PC-9 (cell line): ENCODE data around the gene WDR37. TPM values are rescaled to one million over a fixed set of nuclear protein-coding genes. Genes with fewer than 3 reads are reported as not detected.

Source experiments
- BruUV-seq: library from RNA; stranded (reverse); fragments of 400-500 nt; replicated peaks from 2 replicates; lab custom pipeline; 2021; lab: Mats Ljungman, UMichigan
- CTCF ChIA-PET: fragments of 300-600 bp; sonication (Branson Sonifier 250); formaldehyde crosslinking; loops from one replicate; lab custom pipeline; 2022; ENCODE audit warnings: antibody characterized with exemption; lab: Charles Lee
- POLR2A ChIA-PET: fragments of 300-600 bp; sonication (Branson Sonifier 250); formaldehyde crosslinking; loops from one replicate; lab custom pipeline; 2022; ENCODE audit warnings: antibody characterized with exemption; ENCODE audit not compliant: unreplicated experiment; lab: Charles Lee
- DNase-seq, 2 experiments: peaks; one replicate each; pipeline versions ENCODE4 v3.0.0 to v3.0.0-alpha.2; 2015 to 2022; ENCODE audit warnings: mixed read lengths in 1 of 2
- H2AFZ ChIP-seq: fragments of 200-600 bp; sonication (generic); 2 replicates; pipeline ENCODE4 v1.8.1; 2017; ENCODE audit warnings: antibody characterized with exemption
- H3F3A ChIP-seq: fragments of 200-600 bp; sonication (generic); 2 replicates; pipeline ENCODE4 v1.8.1; 2017; ENCODE audit warnings: antibody characterized with exemption, mild to moderate bottlenecking, low read depth; ENCODE audit not compliant: insufficient read depth
- H3K27ac ChIP-seq: fragments of 200-600 bp; sonication (generic); 2 replicates; pipeline ENCODE4 v1.6.1; 2016; ENCODE audit warnings: mixed run types
- H3K27me3 ChIP-seq: fragments of 200-600 bp; sonication (generic); 2 replicates; pipeline ENCODE4 v1.6.1; 2016; ENCODE audit warnings: low read depth, mixed run types; ENCODE audit not compliant: insufficient read depth
- H3K36me3 ChIP-seq: fragments of 200-600 bp; sonication (generic); 2 replicates; pipeline ENCODE4 v1.6.1; 2016; ENCODE audit warnings: low read depth, mixed run types
- H3K4me1 ChIP-seq: fragments of 200-600 bp; sonication (generic); replicated peaks from 2 replicates; pipeline ENCODE4 v1.6.1; 2016; ENCODE audit warnings: mixed run types; ENCODE audit not compliant: insufficient read depth
- H3K4me2 ChIP-seq: fragments of 200-600 bp; sonication (generic); 2 replicates; pipeline ENCODE4 v1.6.1; 2017; ENCODE audit warnings: mixed run types
- H3K4me3 ChIP-seq: fragments of 200-600 bp; sonication (generic); 2 replicates; pipeline ENCODE4 v1.6.1; 2016; ENCODE audit warnings: mixed run types
- H3K79me2 ChIP-seq: fragments of 200-600 bp; sonication (generic); 2 replicates; pipeline ENCODE4 v1.6.1; 2017; ENCODE audit warnings: low read depth, mixed run types
- H3K9me2 ChIP-seq: fragments of 200-600 bp; sonication (generic); 2 replicates; pipeline ENCODE4 v1.8.1; 2017; ENCODE audit warnings: mild to moderate bottlenecking; ENCODE audit not compliant: insufficient read depth
- H3K9me3 ChIP-seq: fragments of 200-600 bp; sonication (generic); 2 replicates; pipeline ENCODE4 v1.8.1; 2016; ENCODE audit warnings: low read depth; ENCODE audit not compliant: insufficient read depth
- H4K20me1 ChIP-seq: fragments of 200-600 bp; sonication (generic); 2 replicates; pipeline ENCODE4 v1.8.1; 2017; ENCODE audit not compliant: insufficient read depth
- EZH2 ChIP-seq: fragments of 200-600 bp; sonication (generic); IDR thresholded peaks from 2 replicates; pipeline ENCODE4 v1.8.0; 2017; ENCODE audit warnings: antibody characterized with exemption, low read depth
- intact Hi-C: fragments of 100-400 bp; cut with micrococcal nuclease; formaldehyde crosslinking; loops from one replicate; pipeline ENCODE4 v1.10.0; 2022; ENCODE audit not compliant: unreplicated experiment
- total RNA-seq: library from RNA; stranded (reverse); gene quantifications from 2 replicates; pipeline ENCODE4 v1.2.3, GENCODE V29; 2021
- TF ChIP-seq, protein P1 (sequence below): fragments of 200-600 bp; sonication (generic); conservative IDR thresholded peaks from 2 replicates; pipeline ENCODE4 v1.6.1; 2017; ENCODE audit warnings: mixed run types, antibody characterized with exemption, mild to moderate bottlenecking, moderate library complexity

WDR37 gene
- total RNA-seq, 1 experiment from 2014 or later = 12.3 TPM

DNA sequence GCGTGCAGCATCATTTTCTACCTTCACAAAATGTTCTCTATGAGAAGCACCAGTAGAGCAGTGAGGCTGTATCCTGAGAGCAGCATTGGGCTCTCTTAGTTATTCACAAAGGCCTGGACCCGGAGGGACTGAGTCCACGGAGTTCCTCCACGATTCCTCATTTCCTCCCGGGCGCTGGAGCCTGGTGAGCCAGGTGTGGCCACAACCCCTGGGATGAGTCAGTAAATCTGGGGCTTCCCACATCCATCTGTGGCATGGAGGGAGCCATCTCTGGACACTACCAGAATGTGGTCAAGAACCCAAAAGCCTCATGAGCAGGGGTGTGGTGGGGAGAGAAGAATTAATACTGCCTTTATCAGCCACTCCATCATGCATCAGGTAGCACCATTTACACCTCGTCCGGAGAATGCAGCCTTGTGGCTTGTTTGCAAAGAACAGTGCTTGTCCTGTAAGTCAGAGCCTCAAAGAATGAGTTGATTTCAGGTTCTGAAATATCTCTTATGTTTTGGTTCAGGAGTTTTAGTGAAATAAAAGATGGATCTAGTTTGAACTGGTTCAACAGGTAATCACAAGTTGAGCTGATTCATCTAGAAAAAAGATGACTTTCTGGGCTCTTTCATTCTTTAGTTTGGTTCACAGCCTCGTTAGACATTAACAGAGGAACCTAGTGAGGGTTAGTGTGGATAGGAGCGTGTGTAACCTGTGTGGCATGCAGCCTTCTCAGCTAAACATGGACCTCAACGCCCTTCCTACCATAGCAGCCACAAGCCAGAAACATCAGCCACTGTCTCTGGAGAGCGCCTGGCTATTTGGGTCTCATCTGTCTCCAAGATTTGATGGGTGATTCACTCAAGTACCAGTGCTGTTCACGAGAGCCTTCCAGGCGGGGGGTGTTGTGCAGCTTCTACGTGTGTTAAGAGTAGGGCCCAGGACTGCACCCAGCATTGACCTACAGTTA is 95.2 kb downstream of the WDR37 start:
- Histone ChIP-seq H3K4me1 (no peaks in the 10 kb centered on the region), H3K9me3 (no peaks in the 10 kb centered on the region), H3K9me2 (no peaks in the 10 kb centered on the region), H3F3A (no peaks in the 10 kb centered on the region), H3K27ac (no peak overlapping the region), H2AFZ (no peak overlapping the region), H4K20me1 (no peaks in the 10 kb centered on the region), H3K79me2 (no peaks in the 10 kb centered on the region), H3K36me3 (no peaks in the 10 kb centered on the region), H3K4me3 (no peak overlapping the region), H3K4me2 (no peak overlapping the region), H3K27me3 (peaks cover 62% of the 10 kb centered on the region)
- CTCF ChIA-PET = no interaction called here
- TF ChIP-seq EZH2 = no peak
- TF ChIP-seq, protein P1, sequence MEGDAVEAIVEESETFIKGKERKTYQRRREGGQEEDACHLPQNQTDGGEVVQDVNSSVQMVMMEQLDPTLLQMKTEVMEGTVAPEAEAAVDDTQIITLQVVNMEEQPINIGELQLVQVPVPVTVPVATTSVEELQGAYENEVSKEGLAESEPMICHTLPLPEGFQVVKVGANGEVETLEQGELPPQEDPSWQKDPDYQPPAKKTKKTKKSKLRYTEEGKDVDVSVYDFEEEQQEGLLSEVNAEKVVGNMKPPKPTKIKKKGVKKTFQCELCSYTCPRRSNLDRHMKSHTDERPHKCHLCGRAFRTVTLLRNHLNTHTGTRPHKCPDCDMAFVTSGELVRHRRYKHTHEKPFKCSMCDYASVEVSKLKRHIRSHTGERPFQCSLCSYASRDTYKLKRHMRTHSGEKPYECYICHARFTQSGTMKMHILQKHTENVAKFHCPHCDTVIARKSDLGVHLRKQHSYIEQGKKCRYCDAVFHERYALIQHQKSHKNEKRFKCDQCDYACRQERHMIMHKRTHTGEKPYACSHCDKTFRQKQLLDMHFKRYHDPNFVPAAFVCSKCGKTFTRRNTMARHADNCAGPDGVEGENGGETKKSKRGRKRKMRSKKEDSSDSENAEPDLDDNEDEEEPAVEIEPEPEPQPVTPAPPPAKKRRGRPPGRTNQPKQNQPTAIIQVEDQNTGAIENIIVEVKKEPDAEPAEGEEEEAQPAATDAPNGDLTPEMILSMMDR = no peak
- no TSS peak for BruUV-seq
- intact Hi-C loops = no loop called here
- no peak for DNase-seq
- POLR2A ChIA-PET = no interaction called here

DNA sequence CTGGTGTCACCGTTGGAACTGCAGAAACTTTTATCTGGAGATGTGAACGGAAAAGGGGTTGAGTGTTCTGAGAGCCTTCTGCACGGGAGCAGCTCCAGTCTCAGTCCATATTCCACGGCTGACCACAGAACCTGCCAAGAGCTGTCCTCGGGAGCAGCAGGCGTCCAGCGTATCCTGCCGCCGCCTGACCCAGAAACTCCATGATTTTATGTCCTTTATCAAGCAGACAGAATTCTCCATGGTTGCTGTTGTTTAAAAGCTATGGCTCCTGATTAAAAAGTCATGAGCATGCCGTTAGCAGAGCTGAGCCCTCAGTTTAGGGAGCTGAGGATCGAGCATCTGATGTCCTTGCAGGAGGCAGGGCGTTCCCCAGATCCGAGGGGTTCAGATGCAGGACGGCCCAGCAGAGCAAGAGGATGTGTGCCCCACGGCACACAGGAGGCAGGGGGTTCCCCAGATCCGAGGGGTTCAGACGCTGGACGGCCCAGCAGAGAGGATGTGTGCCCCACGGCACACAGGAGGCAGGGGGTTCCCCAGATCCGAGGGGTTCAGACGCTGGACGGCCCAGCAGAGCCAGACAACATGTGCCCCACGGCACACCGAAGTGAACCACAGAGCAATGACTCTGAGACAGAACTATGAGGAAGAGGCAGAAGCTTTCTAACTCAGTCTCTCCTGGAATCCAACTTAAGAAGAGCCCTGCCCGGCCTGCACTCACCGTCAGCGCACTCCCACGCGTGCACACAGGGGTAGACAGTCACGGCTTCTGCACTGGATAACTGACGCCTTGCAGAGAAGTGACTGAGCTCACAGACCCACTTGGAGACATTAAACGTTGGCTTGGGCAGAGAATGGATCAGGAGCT is 96.4 kb downstream of the WDR37 start:
- Histone ChIP-seq H3K4me1 (no peaks in the 10 kb centered on the region), H3K27me3 (peaks cover 75% of the 10 kb centered on the region), H3K4me3 (no peak overlapping the region), H4K20me1 (no peaks in the 10 kb centered on the region), H3K79me2 (no peaks in the 10 kb centered on the region), H3K9me2 (no peaks in the 10 kb centered on the region), H3F3A (no peaks in the 10 kb centered on the region), H3K9me3 (no peaks in the 10 kb centered on the region), H3K4me2 (no peak overlapping the region), H3K27ac (no peak overlapping the region), H2AFZ (no peak overlapping the region), H3K36me3 (no peaks in the 10 kb centered on the region)
- ChIA-PET CTCF (no interaction called here), POLR2A (no interaction called here)
- no TSS peak for BruUV-seq
- no peak for DNase-seq
- no peak for TF ChIP-seq EZH2
- TF ChIP-seq, protein P1 = no peak
- intact Hi-C loops = no loop called here

DNA sequence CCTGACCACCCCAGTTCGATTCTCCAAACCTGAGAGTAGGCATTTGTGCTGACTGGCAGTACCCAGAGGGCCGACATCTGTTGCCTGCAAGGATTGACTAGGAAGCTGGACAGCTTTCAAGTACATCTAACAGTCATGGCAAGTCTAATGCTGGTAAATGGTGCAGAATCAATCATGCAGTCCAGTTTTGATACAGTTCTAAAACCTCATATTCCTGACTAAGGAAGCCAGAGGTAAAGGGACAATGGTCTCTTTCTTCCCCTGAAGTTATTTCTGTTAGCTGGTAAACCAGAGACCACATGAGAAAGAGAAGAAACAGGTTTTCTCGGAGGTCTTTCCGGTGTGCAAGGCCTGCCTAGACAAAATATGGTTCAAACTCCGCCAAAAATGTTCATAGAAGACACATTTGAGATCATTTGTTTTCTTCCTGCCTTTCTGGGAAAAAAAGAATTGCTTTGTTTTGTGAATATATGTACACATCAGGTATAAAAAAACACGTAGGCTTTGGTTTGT is 97.1 kb downstream of the WDR37 start:
- Histone ChIP-seq H3K4me2 (no peak overlapping the region), H3K4me1 (no peaks in the 10 kb centered on the region), H3K79me2 (no peaks in the 10 kb centered on the region), H3K27ac (no peak overlapping the region), H3K36me3 (no peaks in the 10 kb centered on the region), H3K9me2 (no peaks in the 10 kb centered on the region), H4K20me1 (no peaks in the 10 kb centered on the region), H3K9me3 (no peaks in the 10 kb centered on the region), H3K27me3 (peaks cover 77% of the 10 kb centered on the region), H3F3A (no peaks in the 10 kb centered on the region), H3K4me3 (no peak overlapping the region), H2AFZ (no peak overlapping the region)
- no peak for DNase-seq
- BruUV-seq = no TSS peak
- ChIA-PET POLR2A (no interaction called here), CTCF (no interaction called here)
- TF ChIP-seq EZH2 = no peak
- TF ChIP-seq, protein P1 = no peak
- intact Hi-C loops = no loop called here
